Fibroblast of lung (primary cell): ENCODE measurements around the gene MYO1G.

Experiments used
- EZH2 ChIP-seq: IDR thresholded peaks from 2 replicates; pipeline ENCODE4 v1.5.1; 2012; ENCODE audit warnings: low read length, control low read depth, mild to moderate bottlenecking; ENCODE audit errors: missing control alignments
- TF ChIP-seq, protein P1 (sequence below), 2 donors: IDR thresholded peaks in 1 of 2; conservative IDR thresholded peaks in 1 of 2; 1 replicate in 1 of 2; 2 replicates in 1 of 2; pipeline ENCODE4 v1.5.1; 2011 to 2012; ENCODE audit warnings: low read length in 2 of 2, control low read depth in 1 of 2, inconsistent platforms in 1 of 2, low read depth in 1 of 2, mild to moderate bottlenecking in 1 of 2

DNA sequence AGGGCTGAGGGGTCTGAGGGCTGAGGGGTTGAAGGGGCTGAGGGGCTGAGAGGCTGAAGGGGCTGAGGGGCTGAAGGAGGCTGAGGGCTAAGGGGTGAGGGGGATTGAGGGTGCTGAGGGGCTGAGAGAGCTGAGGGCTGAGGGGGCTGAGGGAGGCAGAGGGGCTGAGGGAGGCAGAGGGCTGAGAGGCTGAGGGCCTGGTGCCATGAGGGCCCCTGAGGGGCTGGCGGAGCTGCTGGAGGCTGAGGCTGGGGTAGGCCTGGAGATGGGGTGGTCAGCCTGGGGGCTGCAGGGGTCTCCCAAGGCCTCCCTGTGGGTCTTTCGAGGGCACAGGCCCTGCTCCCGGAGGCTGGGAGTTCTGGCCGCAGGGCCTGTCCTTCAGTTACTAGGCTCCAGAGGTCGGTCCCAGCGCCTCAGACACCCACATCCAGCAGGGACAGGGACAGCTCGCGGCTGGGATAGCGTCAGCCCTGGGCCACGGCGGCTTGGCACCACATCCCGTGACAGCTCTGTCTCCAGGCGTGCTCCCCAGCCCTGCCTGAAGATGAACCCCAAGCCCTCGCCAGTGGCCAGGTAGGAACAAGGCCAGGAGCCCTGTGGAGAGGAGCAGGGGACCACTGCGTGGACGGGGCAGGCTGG lies 16.9 kb downstream of the MYO1G start:
- TF ChIP-seq EZH2 = peak; percentile 48
- TF ChIP-seq, protein P1, sequence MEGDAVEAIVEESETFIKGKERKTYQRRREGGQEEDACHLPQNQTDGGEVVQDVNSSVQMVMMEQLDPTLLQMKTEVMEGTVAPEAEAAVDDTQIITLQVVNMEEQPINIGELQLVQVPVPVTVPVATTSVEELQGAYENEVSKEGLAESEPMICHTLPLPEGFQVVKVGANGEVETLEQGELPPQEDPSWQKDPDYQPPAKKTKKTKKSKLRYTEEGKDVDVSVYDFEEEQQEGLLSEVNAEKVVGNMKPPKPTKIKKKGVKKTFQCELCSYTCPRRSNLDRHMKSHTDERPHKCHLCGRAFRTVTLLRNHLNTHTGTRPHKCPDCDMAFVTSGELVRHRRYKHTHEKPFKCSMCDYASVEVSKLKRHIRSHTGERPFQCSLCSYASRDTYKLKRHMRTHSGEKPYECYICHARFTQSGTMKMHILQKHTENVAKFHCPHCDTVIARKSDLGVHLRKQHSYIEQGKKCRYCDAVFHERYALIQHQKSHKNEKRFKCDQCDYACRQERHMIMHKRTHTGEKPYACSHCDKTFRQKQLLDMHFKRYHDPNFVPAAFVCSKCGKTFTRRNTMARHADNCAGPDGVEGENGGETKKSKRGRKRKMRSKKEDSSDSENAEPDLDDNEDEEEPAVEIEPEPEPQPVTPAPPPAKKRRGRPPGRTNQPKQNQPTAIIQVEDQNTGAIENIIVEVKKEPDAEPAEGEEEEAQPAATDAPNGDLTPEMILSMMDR (conservative IDR thresholded peaks at IDR 0.05 in 1 of 2, IDR thresholded peaks at IDR 0.05 in 1 of 2; ENCODE audit: low read depth in 1 of 2, low read length in 2 of 2) = no peak
